Upper lobe of right lung (tissue), 1 donor: ENCODE measurements around the gene SETD2. TPM values are rescaled to one million over a fixed set of nuclear protein-coding genes. Genes with fewer than 3 reads are reported as not detected.

Source experiments
- ATAC-seq: fragments of 200-7000 bp; cut with Tn5 transposase; one replicate; pipeline ENCODE4 v1.9.1; 2020; ENCODE audit warnings: mild to moderate bottlenecking, moderate library complexity
- DNase-seq: peaks from one replicate; pipeline ENCODE4 v3.0.0-alpha.2; 2020
- H3K27ac ChIP-seq: fragments of 200-600 bp; one replicate; pipeline ENCODE4 v1.8.0; 2022
- H3K27me3 ChIP-seq: fragments of 200-600 bp; one replicate; pipeline ENCODE4 v1.8.0; 2022; ENCODE audit warnings: mild to moderate bottlenecking
- H3K36me3 ChIP-seq: fragments of 200-600 bp; one replicate; pipeline ENCODE4 v1.8.0; 2022
- H3K4me1 ChIP-seq: fragments of 200-600 bp; one replicate; pipeline ENCODE4 v1.8.0; 2022
- H3K4me3 ChIP-seq: fragments of 200-600 bp; one replicate; pipeline ENCODE4 v1.8.0; 2022; ENCODE audit warnings: mild to moderate bottlenecking
- H3K9me3 ChIP-seq: fragments of 200-600 bp; one replicate; pipeline ENCODE4 v1.8.0; 2022
- CTCF ChIP-seq: fragments of 200-600 bp; IDR thresholded peaks from one replicate; pipeline ENCODE4 v1.8.0; 2022; ENCODE audit warnings: antibody characterized with exemption
- intact Hi-C: fragments of 100-400 bp; cut with DNase I; formaldehyde crosslinking; loops from one replicate; pipeline ENCODE4 v1.11.0; 2022
- total RNA-seq: library from RNA; stranded (reverse); fragmentation: NEBNext Ultra II Directional; extraction: Animal tissue kit (Norgen Biotek cat#: 25700); gene quantifications from one replicate; pipeline ENCODE4 v1.2.1, GENCODE V29; 2021
- donor health status: DM: no; HTN: yes; CAD: no; lungs with severe emphysema.

The SETD2 gene
- total RNA-seq, 1 donor from 2014 or later = 45.9 TPM

- Histone ChIP-seq H3K27me3 (no peaks in the 10 kb centered on the region), H3K4me3 (no peak overlapping the region), H3K4me1 (no peaks in the 10 kb centered on the region), H3K9me3 (no peaks in the 10 kb centered on the region), H3K27ac (no peak overlapping the region), H3K36me3 (peaks cover 47% of the 10 kb centered on the region)
- TF ChIP-seq CTCF = no peak
- intact Hi-C loops = loop anchor here (5.0 kb wide), 1 partner anchor 75 kb away; no protein-coding TSS in a partner anchor
- DNase-seq (no peak), ATAC-seq (no peak)
Observed at GRCh38 chr3:46997453-46998091, 166.3 kb downstream of the SETD2 start.

GRCh38 chr3:46996689-46997452, 167.0 kb downstream of the SETD2 start:
- Histone ChIP-seq H3K36me3 (peaks cover 40% of the 10 kb centered on the region), H3K4me3 (no peak overlapping the region), H3K9me3 (no peaks in the 10 kb centered on the region), H3K27ac (no peak overlapping the region), H3K27me3 (no peaks in the 10 kb centered on the region), H3K4me1 (no peaks in the 10 kb centered on the region)
- ATAC-seq (no peak), DNase-seq (no peak)
- no peak for TF ChIP-seq CTCF
- intact Hi-C loops = loop anchor here (5.0 kb wide), 1 partner anchor 75 kb away; no protein-coding TSS in a partner anchor

GRCh38 chr3:46995901-46996562, 167.9 kb downstream of the SETD2 start:
- Histone ChIP-seq H3K36me3 (peaks cover 39% of the 10 kb centered on the region), H3K4me1 (peaks cover 3% of the 10 kb centered on the region), H3K9me3 (no peaks in the 10 kb centered on the region), H3K4me3 (no peak overlapping the region), H3K27ac (no peak overlapping the region), H3K27me3 (no peaks in the 10 kb centered on the region)
- DNase-seq (no peak), ATAC-seq (no peak)
- TF ChIP-seq CTCF = no peak
- intact Hi-C loops = loop anchor here (5.0 kb wide), 1 partner anchor 74 kb away; no protein-coding TSS in a partner anchor

- TF ChIP-seq CTCF = no peak
- intact Hi-C loops = loop anchor here (5.0 kb wide), 1 partner anchor 73 kb away; no protein-coding TSS in a partner anchor
- Histone ChIP-seq H3K4me1 (peaks cover 9% of the 10 kb centered on the region), H3K27me3 (no peaks in the 10 kb centered on the region), H3K4me3 (no peak overlapping the region), H3K27ac (no peak overlapping the region), H3K9me3 (no peaks in the 10 kb centered on the region), H3K36me3 (peaks cover 32% of the 10 kb centered on the region)
- ATAC-seq = no peak
- no peak for DNase-seq
Observed at GRCh38 chr3:46994801-46995731, 168.8 kb downstream of the SETD2 start.

- Histone ChIP-seq H3K4me3 (no peak overlapping the region), H3K27ac (no peak overlapping the region), H3K4me1 (peaks cover 18% of the 10 kb centered on the region), H3K9me3 (no peaks in the 10 kb centered on the region), H3K36me3 (peaks cover 25% of the 10 kb centered on the region), H3K27me3 (no peaks in the 10 kb centered on the region)
- no peak for TF ChIP-seq CTCF
- intact Hi-C loops = no loop called here
- ATAC-seq (no peak), DNase-seq (no peak)
Observed at GRCh38 chr3:46993986-46994385, 169.9 kb downstream of the SETD2 start.
